ENCODE data around the gene MAFG. TPM values are rescaled to one million over a fixed set of nuclear protein-coding genes. Genes with fewer than 3 reads are reported as not detected.

Gene MAFG
- total and polyA plus RNA-seq, 9 of the 15 experiments (the other 6 are each of a cell fraction or from before 2014, with no cell fraction given), result 1.1 to 58.1 (median 24.9) TPM

DNA sequence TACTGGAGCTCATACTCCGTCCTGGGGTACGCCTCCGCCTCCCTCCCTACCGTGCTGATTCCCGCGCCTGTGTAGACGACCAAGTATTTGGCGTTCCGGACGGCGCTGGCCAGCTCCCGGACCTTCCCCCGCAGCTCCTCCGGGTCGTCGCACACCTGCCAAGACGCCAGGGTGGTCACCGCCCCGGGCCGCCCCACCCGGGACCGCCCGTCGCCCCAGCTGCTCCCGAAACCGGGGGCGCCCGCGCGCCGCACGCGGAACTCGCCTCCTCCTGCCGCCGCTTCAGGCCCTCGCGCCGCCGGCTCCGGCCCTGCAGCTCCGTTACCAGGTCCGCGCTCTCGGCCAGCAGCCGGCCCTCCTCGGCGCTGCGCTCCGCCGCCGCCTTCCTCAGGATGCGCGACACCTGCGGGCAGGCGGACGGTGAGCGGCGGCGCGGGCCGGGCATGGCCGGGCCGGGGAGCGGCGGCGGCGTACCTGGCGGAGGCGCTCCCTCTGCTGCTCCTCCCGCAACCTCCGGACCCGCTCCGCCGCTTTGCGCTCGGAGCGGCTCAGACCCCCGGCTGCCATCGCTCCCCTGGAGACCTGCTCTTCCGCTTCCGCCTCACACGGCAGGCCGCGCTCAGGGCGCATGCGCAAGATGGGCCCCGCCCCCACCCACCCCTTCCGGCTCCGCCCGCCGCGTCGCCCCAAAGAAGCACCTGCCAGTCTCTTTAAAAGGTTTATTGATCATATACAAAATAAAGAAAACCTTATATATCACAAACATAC, 9.8 kb downstream of the MAFG start, which contains the start of gene SIRT7 (continued):
- TF ChIP-seq FOXJ3 (CRISPR knock-in tag; IDR thresholded peaks at IDR 0.05) (no peak), BMI1 (IDR thresholded peaks at IDR 0.05; ENCODE audit: low read length) (no peak), PTBP1 (IDR thresholded peaks at IDR 0.05; ENCODE audit: low read depth, low read length) (0 out of 2 replicates have a peak, but pooled peaks have one; percentile 71), NR4A1 (CRISPR knock-in tag; IDR thresholded peaks at IDR 0.05) (no peak), NR4A1 (tag; IDR thresholded peaks at IDR 0.05) (0 out of 2 replicates have a peak, but pooled peaks have one; percentile 24), ERF (CRISPR knock-in tag; IDR thresholded peaks at IDR 0.05) (peak; percentile 76), CCAR2 (IDR thresholded peaks at IDR 0.05; ENCODE audit: low read depth, low read length) (no peak), XRCC4 (IDR thresholded peaks at IDR 0.05; ENCODE audit: extremely low read depth, insufficient read depth, insufficient read length) (no peak), SRSF1 (IDR thresholded peaks at IDR 0.05; ENCODE audit: low read depth, low read length) (no peak), MCM7 (IDR thresholded peaks at IDR 0.05) (no peak), SMARCA4 (IDR thresholded peaks at IDR 0.05) (no peak), OTX1 (CRISPR knock-in tag; IDR thresholded peaks at IDR 0.05) (no peak), CBX3 (IDR thresholded peaks at IDR 0.05; ENCODE audit: borderline replicate concordance in 1 of 2, low read length in 2 of 2) (no peak), ZNF184 (CRISPR knock-in tag; IDR thresholded peaks at IDR 0.05) (no peak), ZNF431 (CRISPR knock-in tag; IDR thresholded peaks at IDR 0.05) (no peak), HMG20B (CRISPR knock-in tag; IDR thresholded peaks at IDR 0.05) (no peak), DACH1 (IDR thresholded peaks at IDR 0.05; ENCODE audit: partially characterized antibody) (no peak), TSC22D4 (tag; IDR thresholded peaks at IDR 0.05) (no peak), PHB (CRISPR knock-in tag; IDR thresholded peaks at IDR 0.05) (no peak), ZNF174 (CRISPR knock-in tag; IDR thresholded peaks at IDR 0.05) (no peak)
- TF ChIP-seq, protein P1, sequence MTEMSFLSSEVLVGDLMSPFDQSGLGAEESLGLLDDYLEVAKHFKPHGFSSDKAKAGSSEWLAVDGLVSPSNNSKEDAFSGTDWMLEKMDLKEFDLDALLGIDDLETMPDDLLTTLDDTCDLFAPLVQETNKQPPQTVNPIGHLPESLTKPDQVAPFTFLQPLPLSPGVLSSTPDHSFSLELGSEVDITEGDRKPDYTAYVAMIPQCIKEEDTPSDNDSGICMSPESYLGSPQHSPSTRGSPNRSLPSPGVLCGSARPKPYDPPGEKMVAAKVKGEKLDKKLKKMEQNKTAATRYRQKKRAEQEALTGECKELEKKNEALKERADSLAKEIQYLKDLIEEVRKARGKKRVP (CRISPR knock-in tag; IDR thresholded peaks at IDR 0.05), result peak; percentile 43; the same call in 1 of the 2 replicates
- TF ChIP-seq, protein P2, sequence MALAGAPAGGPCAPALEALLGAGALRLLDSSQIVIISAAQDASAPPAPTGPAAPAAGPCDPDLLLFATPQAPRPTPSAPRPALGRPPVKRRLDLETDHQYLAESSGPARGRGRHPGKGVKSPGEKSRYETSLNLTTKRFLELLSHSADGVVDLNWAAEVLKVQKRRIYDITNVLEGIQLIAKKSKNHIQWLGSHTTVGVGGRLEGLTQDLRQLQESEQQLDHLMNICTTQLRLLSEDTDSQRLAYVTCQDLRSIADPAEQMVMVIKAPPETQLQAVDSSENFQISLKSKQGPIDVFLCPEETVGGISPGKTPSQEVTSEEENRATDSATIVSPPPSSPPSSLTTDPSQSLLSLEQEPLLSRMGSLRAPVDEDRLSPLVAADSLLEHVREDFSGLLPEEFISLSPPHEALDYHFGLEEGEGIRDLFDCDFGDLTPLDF (CRISPR knock-in tag; IDR thresholded peaks at IDR 0.05), result no peak
- TF ChIP-seq, protein P3, sequence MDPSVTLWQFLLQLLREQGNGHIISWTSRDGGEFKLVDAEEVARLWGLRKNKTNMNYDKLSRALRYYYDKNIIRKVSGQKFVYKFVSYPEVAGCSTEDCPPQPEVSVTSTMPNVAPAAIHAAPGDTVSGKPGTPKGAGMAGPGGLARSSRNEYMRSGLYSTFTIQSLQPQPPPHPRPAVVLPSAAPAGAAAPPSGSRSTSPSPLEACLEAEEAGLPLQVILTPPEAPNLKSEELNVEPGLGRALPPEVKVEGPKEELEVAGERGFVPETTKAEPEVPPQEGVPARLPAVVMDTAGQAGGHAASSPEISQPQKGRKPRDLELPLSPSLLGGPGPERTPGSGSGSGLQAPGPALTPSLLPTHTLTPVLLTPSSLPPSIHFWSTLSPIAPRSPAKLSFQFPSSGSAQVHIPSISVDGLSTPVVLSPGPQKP (CRISPR knock-in tag; IDR thresholded peaks at IDR 0.05), result no peak
- TF ChIP-seq, protein P4, sequence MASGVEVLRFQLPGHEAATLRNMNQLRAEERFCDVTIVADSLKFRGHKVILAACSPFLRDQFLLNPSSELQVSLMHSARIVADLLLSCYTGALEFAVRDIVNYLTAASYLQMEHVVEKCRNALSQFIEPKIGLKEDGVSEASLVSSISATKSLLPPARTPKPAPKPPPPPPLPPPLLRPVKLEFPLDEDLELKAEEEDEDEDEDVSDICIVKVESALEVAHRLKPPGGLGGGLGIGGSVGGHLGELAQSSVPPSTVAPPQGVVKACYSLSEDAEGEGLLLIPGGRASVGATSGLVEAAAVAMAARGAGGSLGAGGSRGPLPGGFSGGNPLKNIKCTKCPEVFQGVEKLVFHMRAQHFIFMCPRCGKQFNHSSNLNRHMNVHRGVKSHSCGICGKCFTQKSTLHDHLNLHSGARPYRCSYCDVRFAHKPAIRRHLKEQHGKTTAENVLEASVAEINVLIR (CRISPR knock-in tag; IDR thresholded peaks at IDR 0.05), result no peak
- TF ChIP-seq, protein P5, sequence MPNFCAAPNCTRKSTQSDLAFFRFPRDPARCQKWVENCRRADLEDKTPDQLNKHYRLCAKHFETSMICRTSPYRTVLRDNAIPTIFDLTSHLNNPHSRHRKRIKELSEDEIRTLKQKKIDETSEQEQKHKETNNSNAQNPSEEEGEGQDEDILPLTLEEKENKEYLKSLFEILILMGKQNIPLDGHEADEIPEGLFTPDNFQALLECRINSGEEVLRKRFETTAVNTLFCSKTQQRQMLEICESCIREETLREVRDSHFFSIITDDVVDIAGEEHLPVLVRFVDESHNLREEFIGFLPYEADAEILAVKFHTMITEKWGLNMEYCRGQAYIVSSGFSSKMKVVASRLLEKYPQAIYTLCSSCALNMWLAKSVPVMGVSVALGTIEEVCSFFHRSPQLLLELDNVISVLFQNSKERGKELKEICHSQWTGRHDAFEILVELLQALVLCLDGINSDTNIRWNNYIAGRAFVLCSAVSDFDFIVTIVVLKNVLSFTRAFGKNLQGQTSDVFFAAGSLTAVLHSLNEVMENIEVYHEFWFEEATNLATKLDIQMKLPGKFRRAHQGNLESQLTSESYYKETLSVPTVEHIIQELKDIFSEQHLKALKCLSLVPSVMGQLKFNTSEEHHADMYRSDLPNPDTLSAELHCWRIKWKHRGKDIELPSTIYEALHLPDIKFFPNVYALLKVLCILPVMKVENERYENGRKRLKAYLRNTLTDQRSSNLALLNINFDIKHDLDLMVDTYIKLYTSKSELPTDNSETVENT (CRISPR knock-in tag; IDR thresholded peaks at IDR 0.05), result peak; percentile 83
